HG02870 (cell line): ENCODE data around the gene SFT2D1.

Source experiments
- ATAC-seq: cut with Tn5 transposase; IDR thresholded peaks from one replicate; pipeline ENCODE4 v1.9.1; 2021; ENCODE audit warnings: mild to moderate bottlenecking, moderate library complexity; ENCODE audit not compliant: unreplicated experiment

Gene SFT2D1

DNA sequence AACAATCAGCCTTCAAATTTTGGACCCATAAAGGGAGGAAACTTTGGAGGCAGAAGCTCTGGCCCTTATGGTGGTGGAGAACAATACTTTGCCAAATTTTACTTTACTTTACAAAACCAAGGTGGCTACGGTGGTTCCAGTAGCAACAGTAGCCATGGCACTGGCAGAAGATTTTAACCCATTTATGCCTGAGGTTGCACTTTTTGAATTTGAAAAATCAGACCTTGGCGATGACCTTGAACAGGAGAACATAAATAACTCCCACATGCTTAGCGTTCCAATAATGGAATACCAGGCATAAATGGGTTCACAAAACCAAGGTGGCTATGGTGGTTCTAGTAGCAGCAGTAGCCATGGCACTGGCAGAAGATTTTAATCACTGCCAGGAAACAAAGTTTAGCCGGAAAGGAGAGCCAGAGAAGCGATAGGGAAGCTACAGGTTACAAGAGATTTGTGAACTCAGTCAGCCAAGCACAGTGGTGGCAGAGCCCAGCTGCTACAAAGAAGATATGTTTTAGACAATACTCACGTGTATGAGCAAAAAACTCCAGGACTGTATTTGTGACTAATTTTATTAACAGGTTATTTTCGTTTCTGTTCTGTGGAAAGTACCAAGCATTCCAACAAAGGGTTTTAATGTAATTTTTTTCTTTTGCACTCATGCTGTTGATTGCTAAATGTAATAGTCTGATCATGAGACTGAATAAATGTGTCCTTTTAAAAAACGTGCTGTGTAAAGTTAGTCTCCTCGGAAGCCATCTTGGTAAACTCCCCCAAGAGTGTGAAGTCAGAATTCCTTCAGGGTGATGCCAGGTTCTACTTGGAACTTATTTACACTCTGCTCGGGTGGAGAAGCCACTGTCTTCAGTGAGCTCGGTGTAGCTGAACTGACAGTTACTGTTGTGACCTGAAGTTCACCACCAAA lies 6.7 kb downstream of the SFT2D1 start:
- ATAC-seq = peak; percentile 49

DNA sequence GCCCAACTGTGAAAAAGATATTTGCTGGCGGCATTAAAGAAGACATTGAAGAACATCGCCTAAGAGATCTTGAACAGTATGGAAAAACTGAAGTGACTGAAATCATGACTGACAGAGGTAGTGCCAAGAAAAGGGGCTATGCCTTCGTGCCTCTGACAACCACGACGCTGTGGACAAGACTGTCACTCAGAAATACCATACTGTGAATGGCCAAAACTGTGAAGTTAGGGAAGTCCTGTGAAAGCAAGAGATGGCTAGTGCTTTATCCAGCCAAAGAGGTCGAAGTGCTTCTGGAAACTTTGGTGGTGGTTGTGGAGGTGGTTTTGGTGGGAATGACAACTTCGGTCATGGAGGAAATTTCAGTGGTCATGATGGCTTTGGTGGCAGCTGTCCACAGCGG lies 7.5 kb downstream of the SFT2D1 start:
- no peak for ATAC-seq

DNA sequence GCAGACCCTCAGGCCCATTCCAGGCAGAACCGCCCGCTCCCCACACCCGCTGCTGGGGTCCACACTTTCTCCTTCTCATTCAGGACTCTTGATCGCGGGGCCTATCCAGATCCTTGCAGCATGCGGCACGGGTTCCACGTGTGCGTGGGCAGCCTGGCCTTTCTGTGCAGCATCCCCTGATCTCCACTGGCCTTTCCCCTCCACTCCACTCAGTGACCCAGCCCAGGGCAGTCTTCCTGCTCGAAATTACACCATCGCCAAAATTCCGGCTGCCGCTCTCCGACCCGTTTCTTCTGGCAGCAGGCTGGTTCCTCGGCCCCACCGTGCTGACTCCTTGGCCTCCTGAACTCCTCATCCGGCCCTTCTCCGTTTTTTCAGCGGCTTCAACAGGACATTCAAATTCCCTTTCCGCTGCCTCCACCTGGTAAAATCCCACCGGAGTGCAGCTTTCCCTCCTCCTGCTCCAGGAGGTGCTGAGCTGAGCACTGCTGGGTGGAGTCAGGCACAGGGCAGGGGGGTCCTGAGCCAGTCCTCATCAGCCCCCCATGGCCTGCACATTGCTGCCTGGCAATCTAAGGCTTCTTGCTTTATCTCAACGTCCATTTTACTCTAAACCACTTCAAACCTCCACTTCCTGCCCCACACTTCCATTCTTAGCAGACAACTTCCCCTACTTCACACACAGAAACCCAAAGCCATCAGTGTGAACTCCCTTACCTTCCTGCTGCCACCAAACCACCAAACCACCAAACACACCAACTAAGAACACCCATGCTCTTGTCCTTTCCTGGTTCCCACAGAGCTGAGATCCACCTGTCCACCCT lies 9.0 kb downstream of the SFT2D1 start:
- ATAC-seq = peak; percentile 63

DNA sequence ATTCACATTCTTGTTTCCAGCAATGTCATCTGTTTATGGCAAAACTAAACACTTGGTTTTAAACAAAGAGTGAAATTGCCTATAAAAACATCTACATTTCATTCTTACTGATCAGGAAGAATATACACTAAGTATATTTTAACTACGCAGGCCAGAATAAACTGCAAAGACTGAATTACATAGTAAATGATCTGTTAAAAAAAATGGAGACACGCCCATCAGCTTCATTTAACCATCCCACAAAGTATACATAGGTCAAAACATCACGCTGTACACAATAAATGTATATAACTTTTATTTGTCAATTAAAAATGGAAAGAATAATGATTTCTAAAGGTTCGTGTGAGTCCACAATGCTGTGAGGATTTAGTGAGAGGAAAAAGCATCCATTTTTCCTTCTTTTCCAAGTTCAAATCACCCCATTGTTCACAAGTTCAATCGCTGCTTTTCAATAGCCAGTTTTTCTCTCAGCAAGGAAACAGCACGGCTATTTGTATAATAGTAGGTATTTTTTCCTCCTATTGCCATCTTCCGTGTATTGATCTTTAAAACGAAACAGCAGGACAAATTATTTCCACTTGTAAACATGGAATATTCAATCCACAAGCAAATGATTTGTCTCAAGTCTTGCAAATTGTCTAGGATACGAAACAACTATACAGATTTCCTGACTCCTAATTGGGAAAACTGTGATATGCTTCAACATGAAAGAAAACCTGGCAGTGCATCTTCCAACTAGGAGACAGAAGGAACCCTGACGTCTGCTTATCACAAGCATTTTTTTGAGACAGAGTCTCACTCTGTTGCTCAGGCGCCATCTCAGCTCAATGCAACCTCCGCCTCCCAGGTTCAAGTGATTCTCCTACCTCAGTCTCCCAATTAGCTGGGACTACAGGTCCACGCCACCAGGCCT lies 10.6 kb downstream of the SFT2D1 start:
- ATAC-seq = no peak

DNA sequence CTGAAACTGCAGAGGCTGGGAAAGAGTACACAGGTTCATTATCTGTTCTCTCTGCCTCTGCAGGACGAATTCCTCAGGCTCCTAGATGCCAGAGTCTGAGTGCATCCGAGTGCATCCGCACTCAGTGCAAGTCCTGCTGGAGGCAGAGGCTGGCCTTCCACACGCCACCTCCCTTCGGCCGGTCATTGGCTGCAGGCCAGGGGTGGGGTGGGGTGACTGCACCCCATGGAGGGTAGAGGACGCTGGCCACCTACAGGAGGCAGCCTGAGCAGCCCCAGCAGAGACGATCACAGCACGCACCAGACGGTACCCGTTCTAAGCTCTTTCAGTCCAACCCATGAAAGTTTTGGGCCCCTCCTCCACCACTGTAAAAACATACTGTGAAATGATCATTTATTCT lies 11.7 kb downstream of the SFT2D1 start:
- ATAC-seq = no peak

DNA sequence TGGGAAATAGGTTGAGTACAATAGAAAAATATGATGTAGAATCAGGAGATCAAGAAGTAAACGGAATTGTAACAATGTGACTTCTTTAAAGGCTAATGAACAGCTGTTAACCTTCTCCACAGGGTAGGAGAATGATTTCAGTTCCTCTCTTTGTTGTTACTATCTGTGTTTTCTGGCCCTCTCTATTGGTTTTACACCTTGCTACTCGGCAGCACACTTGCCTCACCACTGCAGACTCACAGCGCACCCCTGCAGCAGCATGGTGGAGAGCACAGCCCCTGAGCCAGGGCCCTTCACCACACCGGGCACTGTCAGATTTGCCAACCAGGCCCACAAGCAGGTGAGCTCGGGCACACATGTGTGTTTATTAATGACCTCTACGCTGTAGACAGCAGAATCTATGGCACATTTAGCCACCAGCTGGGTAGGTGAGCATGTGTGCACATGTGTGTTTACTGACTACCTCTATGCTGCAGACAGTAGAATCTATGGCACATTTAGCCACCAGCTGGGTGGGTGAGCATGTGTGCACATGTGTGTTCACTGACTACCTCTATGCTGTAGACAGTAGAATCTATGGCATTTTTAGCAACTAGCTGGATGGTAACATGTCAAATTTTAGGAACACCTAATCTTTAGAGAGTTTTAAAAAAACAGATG lies 16.8 kb downstream of the SFT2D1 start:
- peak; percentile 91 for ATAC-seq

DNA sequence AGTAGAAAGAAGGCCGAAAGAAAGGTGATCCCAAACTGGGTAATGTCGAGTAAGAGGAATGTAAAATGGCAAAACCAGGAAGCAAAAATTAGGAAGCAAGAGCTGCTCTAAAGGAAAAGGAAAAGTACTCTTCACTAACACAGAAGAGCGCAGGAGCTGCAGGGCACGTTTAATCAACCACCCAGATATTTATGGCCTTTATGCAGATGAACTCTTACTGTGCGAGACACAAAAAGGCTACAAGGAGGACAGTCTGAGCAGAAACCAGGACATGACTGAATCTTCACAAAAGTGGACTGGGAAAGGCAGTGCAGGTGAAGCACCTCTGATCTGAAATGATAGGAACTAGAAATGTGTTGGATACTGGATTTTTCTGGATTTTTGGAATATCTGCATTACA lies 18.9 kb downstream of the SFT2D1 start:
- no peak for ATAC-seq

DNA sequence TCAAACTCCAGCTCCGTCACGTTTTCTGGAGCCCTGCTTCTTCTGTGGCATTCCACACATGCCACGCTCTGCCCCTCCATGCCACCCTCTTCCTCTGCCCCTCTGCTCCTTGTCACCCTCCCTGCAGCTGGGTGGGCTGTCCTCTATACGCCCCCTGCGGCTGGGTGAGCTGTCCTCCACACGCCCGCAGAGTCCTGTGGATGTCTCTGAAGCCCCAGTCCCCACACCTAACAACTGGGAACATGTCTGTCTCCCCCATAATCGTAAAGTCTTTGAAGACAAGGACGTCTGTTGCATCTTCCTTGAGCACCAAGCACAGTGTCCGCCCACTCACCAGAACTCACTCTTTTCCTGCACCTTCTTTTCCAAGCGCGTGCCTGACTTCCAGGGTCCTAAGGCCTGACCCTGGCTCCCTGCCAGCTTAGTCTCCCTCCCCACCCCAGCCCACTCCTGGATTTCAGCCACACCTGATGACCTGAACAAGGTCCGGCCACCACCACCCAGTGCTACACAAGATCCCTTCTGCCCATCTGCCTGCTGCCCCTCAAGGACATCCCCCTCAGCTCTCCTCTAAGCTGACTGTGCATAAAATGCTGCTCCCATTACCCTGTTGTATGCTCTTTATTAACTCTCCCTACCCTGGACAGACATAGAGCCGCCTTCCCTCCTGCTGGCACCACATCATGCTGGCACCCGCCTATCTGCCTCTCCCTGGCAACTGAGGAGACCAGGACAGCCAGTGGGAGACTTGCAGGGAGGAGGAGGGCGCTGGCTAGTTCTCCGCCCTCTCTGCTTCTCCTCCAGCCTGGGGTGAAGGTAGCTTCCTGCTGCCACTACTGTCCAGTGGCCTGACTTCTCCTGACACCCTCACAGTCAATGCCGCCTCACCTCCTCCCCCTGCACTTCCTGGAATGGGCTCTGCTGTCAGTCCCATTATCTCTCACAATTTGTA lies 23.4 kb downstream of the SFT2D1 start:
- no peak for ATAC-seq

DNA sequence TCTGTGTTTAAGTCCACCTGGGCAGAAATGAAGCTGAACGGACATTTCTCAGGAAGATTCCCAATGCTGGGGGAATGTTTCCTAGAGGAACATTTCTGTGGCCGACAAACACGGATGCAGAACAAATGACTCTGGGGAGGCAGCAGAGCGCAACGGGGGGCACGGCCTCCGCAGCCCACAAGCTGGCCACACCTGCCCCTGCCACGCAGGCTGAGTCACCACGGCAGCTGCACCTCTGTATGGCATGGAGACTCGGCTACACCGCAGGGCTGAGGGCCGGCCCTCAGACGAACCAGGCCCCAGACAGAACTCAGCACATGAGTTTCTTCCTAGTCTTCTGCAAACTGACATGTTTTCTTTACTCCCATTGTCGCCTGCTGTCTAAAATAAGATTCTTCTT lies 24.1 kb downstream of the SFT2D1 start:
- ATAC-seq = no peak

DNA sequence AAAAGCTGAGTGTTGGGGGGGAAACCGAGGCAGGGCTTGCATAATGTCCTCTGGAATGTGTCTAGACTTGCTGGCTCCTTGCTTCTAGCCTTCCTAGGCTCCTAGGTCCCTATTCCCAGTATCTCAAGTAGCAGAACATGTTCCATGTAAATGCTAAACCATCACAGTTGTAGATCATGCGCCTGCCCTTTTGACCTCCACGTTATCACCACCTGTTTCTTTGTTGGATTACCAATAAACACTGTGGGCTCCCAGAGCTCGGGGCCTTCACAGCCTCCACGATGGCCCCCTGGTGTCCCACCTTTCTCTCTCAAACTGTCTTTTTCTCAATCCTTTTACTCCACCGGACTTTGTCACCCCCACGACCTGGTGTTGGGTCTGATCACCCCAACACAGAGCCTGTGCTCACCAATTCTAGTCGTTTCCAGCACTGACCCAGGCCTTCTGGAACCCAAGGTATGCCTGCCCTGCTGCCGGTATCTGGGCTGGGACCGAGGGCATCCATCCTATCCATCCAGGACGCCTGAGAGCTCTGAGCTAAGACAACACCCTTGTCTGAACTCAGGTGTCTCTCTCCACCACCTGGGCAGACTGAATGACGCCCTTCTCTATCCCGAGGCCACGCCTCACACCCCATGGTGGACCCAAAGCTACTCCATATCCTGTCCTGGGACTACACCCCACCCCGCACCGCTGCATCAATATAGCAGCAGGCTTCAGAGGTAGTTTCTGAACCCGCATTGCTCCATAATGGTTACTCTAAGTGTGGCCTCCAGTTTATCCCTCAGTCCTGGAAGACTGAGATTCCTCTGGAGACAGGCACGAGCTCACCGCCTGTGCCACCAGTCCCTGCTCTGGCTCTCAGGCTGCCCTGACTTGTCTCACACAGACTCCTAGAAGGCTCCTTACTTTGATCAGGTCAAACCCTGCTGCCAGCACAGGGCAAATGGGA lies 24.8 kb downstream of the SFT2D1 start:
- ATAC-seq = no peak

DNA sequence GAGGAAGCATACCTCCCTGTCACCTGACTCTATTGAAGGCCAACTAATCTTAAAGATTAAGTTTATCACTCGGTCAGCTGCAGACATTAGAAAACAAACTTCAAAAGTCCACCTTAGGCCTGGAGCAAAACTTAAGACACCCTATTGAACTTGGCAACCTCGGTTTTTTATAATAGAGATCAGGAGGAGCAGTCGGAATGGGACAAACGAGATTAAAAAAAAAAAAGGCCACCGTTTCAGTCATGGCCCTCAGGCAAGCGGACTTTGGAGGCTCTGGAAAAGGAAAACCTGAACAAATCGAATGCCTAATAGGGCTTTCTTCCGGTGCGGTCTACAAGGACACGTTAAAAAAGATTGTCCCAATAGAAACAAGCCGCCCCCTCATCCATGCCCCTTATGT lies 26.9 kb downstream of the SFT2D1 start:
- no peak for ATAC-seq

DNA sequence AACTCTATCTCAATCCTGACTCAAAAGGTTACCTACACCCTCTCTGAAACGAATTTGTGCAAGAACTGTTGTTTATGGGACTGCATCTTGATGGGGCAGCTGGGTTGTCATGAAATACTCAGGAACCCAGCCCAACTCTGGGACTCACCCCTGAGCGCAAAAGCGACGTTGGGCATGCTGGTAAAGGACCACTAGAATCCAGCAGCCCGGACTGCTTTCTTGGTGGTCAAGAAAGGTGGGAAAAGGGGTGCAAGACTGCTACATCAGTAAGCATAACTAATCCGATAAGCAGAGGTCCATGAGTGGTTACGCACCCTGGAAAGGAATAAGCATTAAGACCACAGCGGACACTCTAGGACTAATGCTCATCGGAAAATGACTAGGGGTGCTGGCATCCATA lies 27.9 kb downstream of the SFT2D1 start:
- no peak for ATAC-seq

DNA sequence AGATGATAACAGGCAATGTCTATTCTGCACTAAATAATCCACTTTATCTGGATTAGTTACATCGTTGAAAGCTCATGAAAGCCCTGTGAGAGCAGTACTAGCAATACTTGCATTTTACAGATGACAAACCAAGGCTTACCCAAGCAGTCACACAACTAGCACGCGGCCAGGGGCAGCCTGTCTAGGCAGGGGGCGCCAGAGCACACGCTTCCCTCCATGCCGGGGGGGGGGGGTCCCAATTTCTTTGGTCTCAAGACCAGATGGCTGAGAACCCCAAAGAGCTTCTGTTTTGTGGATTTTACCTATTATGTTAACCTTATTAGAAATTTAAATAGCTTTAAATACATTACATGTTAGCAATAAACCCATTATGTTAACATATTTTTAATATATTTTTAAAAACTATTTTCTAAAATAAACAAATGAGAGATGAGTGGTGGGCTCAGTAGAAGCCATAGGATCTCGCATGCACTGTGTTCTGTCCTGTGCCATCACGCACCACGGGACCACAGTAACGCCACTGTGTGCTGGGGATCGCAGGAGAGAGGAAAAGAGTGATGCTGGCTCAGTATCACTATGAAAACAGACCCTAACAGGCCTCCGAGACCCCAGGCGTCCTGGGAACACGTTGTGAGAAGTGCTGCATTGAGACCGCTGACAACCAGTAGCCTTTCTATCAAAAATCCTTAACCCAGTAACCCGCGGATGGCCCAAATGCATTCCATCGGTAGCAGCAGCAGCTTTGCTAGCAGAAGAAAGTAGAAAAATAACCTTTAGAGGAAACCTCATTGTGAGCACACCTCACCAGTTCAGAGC lies 28.9 kb downstream of the SFT2D1 start:
- peak; percentile 90 for ATAC-seq

DNA sequence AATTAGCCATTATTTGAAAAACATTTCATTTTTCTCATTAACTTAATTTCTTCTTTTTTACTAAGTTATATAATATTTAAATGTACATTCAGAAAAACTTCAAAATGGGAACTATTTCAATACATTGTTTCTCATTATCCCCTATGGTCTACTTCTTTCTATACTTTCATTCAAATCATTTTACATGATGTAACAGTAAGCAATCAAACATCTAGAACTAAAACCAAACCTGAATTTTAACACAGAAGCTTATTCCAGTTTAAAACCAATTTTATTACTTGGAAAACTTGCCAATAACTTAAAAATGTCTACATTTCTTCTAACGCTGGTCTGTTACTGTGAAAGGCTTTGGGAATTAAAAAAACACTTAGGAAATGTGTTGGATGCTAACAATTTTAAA lies 29.5 kb downstream of the SFT2D1 start:
- ATAC-seq = no peak

DNA sequence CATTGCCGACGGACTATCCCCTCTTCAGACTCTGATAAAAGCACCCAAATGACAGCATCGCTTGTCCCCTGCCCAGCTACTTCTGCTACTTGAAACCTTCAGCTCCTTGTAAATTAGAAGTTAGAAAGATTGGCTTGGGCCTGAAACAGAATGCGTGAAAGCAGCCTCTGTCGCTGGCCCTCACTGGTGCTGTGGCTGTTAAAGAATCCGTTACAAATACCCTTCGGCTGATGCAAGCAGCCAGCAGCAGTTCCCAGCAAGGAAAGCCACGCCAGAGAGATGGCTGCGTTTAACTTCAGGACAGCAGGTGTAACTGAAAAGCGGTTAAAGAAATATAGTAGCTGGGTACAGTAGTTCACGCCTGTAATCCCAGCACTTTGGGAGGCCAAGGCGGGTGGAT lies 31.7 kb downstream of the SFT2D1 start:
- no peak for ATAC-seq

DNA sequence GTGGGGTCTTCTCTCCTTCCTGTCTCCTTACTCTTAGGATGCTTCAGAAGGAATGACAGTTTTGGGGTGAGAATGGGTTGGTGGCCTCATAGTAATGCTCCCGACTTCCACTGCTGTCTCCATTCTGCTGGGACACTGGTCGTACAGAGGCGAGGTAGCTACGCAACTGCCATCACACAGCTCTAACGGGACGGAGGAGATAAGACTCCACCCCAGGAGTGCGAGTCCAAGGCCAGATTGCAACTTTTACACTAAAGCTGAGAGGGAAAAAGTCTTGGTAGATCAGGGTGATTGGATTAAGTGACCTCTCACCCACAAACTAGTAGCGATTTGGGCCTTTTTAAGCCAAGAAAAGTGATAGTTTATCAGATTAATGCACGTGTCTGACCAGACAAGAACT lies 32.4 kb downstream of the SFT2D1 start:
- ATAC-seq = no peak
